HG03432 (cell line): ENCODE results near the gene KCNN3.

Experiments
- ATAC-seq: cut with Tn5 transposase; IDR thresholded peaks from one replicate; pipeline ENCODE4 v1.9.1; 2021; ENCODE audit warnings: mild to moderate bottlenecking, moderate library complexity; ENCODE audit not compliant: unreplicated experiment

The KCNN3 gene

DNA sequence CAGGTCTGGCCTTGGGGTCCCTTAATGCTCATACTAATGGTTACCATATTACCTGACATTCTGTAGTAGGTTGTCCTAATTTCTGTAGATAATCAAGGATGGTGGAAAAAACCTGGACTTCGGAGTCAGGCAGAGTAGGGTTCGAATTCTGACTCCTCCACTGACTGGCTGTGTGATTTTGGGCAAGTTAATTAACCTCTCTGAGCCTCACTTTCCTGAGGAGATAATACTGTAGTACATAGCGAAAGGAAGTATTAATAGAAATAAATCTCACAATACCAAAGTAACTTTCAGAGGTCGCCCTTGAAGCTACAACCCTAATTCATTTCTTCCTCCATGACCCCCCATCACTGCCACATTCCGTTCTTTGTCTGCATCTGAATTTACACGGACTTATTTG lies 72.9 kb downstream of the KCNN3 start:
- ATAC-seq, result no peak

DNA sequence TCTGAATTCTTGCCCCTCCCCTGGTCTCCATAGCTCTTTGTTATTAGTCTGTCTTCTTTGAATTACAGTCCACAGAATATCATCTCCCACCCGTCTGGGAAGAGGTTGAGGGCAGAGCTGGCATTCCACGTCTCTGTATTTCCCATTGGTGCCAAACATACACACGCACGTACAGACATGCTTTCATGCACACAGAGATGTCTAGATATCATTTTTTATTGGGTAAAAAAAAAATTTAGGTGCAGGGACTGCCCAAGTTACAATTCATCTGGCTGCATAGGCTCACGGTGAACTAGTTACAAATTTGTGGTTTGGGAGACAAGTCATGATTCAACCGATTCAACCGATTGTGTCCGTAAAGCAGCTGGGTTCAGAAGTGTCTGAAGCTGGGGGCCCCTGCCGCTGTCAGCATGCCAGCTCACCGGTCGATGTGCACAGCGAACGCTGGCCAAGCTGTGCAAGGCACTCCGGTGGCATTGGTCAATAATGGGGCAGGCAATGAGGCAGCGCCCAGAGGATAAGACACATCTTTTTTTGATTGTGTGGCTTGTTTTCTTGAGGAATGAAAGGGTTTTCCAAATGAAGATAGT lies 73.7 kb downstream of the KCNN3 start:
- no peak for ATAC-seq

DNA sequence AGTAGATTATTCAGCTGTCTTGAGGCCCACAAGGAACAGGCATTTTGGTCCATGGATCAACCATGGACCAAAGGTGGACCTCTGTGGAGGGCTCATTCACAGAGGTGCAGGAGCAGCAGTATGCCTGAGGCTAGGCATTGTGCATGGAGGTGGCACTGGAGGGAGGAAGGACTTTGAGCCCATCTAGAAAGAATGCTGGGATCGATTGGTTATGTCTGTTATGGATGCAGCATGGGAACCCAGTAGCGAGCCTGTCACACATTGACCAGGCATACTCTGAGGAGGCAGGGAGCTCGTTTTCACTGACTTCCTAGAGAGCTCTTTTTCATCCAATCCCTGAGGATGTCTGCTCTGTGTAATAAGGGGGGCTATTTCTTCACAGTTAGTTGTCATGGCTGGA lies 75.5 kb downstream of the KCNN3 start:
- ATAC-seq, result no peak

DNA sequence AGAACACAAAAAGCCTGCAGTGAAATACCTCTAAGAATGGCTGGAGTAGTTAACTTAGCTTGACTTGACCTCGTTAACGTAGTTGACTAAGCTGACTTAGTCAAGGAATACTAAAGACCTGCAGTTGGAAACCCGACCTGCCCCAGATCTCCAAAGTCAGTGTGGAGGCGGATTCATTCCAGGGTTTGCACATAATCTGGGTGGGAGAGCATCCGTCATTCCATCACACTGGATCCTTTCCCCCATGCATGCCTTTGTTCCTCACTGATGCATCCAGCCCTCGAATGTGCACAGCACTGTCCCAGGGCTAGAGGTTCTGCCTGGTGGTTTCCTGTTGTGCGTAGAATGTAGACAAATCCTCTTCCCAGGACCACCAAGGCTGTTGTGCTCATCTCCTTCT lies 76.4 kb downstream of the KCNN3 start:
- no peak for ATAC-seq

DNA sequence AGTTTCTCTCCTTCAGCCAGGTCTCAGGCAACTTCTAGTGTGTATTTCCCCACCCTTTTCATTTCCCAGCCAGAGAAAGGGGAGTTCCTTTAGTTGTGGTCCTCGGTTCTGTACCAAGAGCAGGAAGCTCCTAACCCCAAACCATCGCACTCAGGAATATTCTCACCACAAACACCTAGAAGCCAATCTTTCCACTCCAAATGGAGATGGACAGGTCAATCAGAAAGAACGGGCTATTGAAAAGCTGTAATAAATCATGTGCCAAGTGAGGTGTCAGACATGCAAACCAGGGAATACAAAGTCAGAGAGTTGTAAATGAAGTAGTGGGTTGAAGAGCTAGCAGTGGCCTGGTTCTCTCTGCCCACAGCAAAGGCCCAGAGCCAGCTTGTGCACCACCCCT lies 77.2 kb downstream of the KCNN3 start:
- no peak for ATAC-seq

DNA sequence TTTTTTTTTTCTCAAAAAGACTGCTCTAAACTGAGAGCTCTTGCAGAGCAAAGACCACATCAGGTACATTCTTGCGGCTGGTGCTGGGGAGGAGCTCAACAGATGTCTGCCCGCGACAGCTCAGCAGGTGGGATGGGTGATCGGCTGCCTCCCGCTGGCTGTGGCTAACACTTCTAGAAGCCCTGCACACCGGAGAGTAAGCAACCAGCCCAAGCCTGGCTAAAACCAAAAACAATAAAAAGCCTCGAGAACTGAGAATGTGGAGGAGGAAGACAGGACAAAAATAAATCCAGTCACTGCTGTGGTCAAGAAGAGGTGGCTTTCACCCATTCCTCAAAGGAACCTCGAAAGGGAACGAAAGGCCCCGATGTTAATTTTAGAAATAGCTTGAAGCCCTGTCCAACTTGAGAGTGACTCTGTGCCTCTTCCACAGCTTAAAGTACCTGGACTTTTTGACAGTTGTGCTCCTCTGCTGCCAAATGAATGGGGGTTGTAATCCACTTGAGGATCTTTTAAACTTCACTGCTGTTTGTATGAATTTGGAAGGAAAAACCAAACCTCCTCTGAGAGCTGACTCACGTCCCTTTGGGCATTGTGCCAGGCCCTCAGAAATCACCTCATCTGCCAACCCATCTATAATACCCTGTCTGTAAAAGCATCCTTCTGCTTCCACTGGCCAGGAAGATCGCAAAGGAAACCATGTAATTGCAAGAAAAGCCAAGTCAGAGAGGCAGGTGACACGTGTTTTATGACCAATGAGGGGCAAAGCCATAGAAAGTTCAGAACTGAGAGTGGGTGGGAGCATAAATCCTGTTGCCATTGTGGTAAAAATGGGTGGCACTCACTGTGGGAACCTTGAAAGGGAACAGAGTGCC lies 78.6 kb downstream of the KCNN3 start:
- ATAC-seq, result peak; percentile 83

DNA sequence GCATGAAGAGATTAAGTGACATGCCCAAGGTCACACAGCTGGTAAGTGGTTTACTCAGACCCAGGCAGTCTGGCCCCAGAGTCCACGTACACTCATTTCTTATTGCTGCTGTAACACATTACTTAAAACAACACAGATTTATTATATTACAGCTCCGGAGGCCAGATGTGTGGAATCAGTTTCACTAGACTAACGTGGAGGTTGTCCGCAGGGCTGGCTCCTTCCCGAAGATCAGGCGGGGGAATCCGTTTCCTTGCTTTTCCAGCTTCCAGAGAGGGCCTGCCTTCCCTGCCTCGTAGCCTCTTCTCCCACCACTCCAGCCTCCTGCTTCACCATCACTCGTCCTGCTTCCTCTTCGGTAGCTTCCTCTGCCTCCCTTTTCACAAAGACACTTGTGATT lies 81.2 kb downstream of the KCNN3 start:
- ATAC-seq, result no peak

DNA sequence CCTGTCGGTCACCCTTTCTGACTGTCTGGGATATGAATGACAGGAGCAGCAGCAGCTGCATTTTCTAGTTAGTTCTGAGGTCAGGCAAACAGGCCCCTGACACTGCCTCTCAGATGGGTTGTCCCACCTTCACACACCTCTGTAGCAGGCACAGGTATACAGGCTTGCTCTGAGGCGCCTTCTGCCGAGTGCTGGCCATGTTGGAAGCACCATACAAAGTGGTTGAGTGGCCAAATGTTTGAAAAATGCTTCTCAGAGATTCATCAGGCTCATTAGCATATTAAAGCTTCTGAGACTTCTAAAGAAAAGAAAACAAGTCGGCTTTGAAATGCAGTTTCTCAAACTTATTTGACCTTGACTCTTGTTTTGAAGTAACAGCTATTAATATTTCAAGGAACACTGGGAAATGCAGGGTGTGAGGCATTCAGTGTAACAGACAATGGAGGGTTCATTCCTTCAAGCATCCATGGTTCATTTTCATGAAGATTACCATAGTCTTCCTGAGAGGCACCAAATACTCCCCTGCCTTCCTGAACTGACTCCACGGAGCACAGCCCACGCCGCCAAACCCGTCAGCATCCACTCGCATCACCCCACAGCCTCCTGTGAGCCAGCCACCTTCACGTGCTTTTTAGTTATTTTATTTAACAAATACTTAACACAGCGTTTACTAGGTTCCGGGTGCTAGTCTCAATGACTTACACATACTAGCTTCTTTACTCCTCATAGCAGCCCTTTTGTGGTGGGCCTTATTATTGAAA lies 81.8 kb downstream of the KCNN3 start:
- no peak for ATAC-seq

DNA sequence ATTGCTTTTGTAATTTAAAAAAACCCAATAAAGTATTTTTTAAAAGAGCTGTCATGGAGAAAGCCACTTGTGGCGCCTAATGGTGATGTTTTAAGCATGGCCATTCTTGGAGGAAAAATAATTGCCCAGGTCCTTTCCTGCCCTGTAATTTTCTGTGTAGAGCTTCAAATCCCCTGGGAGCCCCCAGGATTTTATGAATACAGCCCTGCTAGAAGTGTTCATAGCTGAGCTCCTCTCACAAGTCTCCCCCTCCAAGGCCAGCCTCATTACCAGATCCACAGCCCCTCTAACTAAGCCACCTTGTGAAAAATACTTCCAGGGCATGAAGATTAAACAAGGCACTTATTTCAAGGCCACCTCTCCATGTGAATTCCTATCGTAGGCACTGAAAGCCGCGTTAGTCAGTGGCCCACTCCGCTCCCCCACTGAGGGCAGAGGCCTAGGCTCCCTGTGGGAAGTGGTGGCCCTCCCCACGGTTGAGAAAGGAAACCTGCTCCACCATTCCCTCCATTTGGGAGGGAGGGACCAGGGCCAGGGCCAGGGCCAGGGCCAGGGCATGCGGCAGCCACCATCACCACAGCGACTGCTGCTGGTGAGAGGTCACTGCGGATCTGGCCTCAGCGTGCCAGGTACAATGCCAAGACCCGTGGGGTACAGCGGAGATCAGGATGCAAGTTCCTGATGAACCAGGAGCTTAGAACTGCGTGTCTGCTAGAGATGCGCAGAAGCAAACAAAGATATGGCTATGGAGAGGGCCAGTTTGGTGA lies 83.1 kb downstream of the KCNN3 start:
- ATAC-seq, result no peak

DNA sequence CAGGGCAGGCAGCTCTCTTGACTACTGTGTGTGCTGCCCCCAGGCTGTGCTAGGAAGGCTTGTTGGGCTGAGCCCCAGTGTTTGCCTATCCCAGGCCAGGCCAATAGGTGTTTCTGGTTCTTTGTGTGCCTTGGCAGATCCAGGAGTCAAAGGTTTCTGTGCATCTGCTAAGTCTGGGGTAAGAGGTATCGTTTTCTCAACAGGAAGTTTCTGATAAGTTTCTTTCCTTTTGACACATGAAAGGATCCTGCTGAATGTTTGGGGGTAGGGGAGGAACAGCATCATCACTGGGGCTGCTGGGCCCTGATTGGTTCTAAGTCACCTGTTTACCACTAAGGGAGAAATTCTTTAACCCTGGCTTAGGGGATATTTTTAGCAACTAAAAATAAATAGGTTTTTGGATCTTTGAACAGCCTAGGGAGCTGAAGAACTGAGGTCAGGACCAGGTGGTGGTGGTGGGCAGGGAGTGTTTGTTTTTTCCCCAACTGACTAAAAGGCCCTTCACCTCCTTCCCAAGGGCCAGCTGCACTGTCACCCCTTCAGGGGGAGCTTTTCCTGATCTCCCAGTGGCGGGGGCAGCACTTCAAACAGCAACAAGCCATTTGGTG lies 85.1 kb downstream of the KCNN3 start:
- peak; percentile 83 for ATAC-seq

DNA sequence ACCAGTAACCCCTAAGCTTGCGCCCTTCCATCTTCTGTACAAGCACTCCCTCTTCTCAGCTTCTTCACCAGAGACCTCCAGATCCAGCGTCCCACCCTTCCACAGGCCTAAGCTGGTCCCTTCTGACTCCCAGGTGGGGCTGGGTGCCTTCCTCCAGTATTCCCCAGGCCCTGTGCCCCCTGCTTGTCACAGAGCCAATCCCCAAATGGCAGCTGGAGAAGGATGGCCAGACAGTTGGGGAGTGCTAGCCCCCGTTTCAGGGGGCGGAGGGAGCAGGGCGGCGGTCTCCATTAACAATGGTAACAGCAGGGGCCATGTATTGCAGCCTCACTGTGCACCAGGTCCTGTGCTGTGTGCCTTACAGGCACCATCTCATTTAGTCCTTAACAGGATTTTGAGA lies 85.7 kb downstream of the KCNN3 start:
- ATAC-seq, result no peak

DNA sequence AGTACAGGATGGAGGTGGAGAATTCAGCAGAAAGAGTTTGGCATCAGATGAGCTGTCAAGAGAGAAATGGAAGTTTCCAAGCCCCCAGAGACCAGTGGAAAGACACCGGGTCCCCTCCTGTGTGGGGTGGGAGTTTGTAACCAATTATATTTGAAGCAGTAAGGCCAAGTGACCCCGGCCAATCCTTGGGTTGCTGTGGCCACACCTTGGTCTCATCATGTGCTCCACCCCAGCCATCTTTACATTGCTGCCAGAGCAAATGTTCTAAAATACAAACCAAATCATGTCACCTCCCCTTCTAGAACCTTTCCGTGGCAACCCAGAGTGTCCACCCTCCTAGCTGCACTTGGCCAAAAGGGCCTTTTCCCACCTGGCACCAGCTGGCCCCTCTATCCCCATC lies 86.1 kb downstream of the KCNN3 start:
- ATAC-seq, result no peak

DNA sequence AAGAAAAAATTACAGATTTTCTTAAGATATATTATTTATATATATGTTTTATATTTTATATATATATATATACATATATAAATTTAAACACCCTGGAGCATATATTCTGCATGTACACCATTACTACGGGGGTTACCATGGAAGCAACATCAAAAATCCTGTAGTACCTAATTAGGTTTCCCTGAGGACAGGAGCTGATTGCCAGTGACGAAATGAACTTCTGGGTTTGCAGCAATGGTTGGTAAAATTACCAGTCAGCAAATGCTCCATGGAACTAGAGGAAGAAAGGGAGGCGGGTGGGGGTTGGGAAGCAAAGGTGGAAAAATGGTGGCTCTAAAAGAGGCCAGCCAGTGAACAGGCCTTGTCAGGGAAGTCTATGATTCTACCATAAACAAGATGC lies 89.5 kb downstream of the KCNN3 start:
- no peak for ATAC-seq

DNA sequence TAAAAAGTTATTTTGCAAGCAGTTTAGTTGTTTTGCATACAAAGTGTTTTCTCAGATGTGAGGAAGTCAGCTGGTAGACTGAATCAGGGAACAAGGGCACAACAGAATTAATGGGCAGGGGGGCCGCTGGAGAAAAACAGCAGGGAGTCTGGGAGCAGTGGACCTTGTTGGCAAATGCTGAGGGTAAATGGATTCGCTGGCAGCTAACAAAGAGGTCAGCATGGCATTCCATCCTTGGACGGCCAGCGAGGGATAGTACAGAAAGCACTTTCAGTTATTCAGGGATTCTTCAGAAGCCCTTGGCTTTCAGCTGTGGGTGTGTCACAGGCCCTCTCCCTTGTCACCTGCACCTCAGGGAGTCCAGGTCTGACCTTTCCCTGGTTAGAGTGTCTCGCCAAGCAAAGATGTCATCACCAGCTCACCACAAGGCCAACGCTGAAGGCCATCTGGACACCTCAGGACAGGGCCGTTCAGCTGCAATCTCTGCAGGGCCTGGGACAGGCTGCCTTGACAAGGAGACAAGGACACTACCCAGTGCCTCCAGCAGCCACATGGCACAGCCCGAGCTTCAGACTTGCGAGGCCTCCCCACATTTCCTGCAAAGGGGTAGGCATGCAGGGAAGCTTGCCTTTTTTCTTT lies 90.4 kb downstream of the KCNN3 start:
- no peak for ATAC-seq

DNA sequence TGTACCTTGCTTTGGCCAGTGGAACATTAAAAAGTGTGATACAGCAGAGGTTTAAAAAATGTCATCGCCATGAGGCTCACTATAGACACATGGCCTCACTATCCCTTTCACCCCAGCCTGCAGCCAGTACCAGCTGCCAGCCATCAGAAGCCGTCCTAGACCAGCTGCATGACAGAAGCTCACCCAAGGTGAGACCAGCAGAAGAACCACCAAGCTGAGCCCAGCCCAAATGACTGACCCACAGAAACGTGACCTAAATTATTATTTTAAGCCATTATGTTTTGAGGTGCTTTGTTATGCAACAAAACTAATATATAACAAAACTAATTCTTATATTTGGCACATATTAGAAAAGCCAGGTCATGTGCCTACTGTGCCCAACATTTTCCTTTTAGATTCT lies 91.1 kb downstream of the KCNN3 start:
- no peak for ATAC-seq

DNA sequence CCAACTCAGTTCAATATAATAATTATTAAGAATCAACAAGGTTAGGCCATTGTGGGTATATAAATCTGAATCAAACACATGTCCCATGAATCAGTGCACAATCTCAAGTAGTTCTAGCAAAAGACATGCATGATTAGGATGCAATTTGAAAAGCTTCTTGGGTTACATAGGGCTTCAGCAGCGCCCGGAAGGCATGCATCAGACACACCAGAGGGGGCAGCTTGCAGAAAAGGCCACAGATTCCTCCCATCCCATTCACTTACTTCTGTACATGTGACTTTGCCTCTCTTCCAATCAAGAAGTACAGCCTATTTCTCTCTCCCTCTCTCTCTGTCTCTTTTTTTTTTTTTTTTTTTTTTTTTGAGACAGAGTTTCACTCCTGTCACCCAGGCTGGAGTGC lies 91.8 kb downstream of the KCNN3 start:
- no peak for ATAC-seq

DNA sequence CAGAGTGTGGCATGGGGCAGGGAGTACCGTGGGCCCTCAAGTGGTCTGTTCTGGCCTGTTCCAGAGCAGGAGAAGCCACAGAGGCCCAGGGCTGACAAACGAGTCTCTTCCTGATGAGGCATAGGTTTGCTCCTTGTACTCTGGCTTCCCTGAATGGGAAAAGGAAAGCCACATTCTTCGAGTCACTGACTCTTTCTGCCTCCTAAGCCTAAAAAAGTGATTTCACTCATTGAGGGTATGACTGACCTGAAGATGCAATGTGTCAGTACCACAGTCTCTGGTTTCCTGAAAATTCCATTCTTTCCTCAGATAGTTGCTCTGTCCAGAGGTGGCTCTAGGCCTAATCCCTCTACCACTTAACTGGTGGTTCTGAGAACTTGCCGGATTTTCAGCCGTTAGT lies 92.3 kb downstream of the KCNN3 start:
- no peak for ATAC-seq

DNA sequence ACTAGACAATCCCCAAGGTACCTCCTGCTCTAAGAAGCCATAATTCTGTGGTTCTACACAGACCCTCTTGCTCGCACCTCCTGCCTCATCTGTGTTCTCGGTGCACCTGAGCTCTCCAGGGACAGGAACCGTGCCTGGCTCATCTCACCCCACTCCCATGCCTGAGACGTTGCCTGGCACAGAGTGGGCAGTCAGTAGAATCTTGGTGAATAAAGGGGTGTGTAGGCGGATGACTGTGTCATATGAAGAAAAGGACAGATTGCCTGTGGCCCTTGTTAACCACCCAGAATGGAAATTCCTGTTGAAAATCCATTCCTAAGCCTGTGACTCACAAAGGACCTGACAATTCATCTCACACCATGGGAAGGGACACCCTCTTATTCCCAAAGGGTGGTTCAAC lies 92.9 kb downstream of the KCNN3 start:
- no peak for ATAC-seq

DNA sequence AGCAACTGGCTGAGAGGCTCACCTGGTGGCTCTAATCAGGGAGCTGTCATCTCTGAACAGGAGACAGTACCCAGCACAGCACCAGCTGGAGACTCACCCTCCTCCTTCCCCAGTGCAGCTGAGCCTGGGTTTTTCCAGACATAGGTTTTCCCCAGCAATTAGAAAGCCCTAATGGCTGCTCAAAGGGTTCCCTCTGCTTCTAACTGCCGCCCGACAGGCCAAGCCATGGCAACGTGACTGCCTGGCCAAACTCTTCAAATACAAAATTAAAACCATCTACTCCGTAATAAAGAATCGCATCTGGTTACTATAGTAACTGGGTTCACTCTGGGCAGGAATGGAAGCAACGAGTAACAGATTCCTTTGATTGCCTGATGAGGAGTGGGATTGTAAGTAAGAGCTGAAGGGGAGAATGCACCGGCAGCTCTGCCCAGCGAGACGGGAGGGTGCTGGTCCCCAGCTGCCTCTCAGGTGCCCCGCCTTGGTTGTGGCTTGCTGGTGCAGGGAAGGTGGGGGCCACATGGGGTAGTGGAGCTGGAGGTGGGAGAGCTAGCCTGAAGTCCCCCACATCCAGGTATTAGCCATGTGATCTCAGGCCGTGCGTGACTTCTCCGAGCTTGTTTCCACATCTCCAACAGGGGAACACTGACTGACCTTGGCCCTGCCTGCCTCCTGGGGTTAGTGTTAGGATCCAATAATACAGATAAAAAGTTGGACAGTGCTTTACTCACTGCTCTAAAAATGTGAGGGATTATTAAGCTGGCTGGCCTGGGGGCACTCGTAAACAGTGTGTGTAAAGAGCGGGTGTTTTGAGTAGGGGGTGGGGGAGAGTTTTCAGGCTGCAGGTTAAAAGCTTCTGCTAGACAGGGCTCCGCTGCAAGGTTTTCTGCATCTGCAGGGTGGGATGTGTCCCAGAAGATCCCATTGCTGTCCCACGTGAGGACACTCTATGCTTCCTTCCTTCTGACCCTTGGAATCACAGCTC lies 94.2 kb downstream of the KCNN3 start:
- ATAC-seq, result no peak
